Mesendoderm (in vitro differentiated cells): ENCODE measurements around the gene ADCY3.

ENCODE experiments used
- DNase-seq: peaks from one replicate; pipeline ENCODE4 v3.0.0; 2013
- H2AK5ac ChIP-seq: 2 replicates; pipeline ENCODE4 v1.6.1; 2013; ENCODE audit warnings: low read length, inconsistent platforms
- H2BK120ac ChIP-seq: 2 replicates; pipeline ENCODE4 v1.6.1; 2013; ENCODE audit warnings: low read depth, mild to moderate bottlenecking, low read length, moderate library complexity, mixed read lengths
- H2BK15ac ChIP-seq: replicated peaks from 2 replicates; pipeline ENCODE4 v1.6.1; 2013; ENCODE audit warnings: low read depth, mild to moderate bottlenecking, moderate library complexity
- H2BK5ac ChIP-seq: 2 replicates; pipeline ENCODE4 v1.6.1; 2013; ENCODE audit warnings: low read length, inconsistent platforms
- H3K18ac ChIP-seq: 2 replicates; pipeline ENCODE4 v1.6.1; 2013; ENCODE audit warnings: mild to moderate bottlenecking, low read length, mixed read lengths
- H3K23ac ChIP-seq: one replicate; pipeline ENCODE4 v1.6.1; 2013; ENCODE audit warnings: low read length
- H3K27ac ChIP-seq: 2 replicates; pipeline ENCODE4 v1.5.1; 2013; ENCODE audit warnings: low read depth, mild to moderate bottlenecking, inconsistent platforms, low read length, moderate library complexity
- H3K27me3 ChIP-seq: 2 replicates; pipeline ENCODE4 v1.6.1; 2013; ENCODE audit warnings: low read length, control low read depth, mild to moderate bottlenecking, inconsistent platforms; ENCODE audit not compliant: insufficient read depth, poor library complexity
- H3K36me3 ChIP-seq: 2 replicates; pipeline ENCODE4 v1.6.1; 2013; ENCODE audit warnings: low read length, inconsistent platforms; ENCODE audit not compliant: control insufficient read depth, insufficient read depth
- H3K4ac ChIP-seq: one replicate; pipeline ENCODE4 v1.6.1; 2013; ENCODE audit warnings: low read depth, mild to moderate bottlenecking, low read length, moderate library complexity
- H3K4me1 ChIP-seq: 2 replicates; pipeline ENCODE4 v1.6.1; 2013; ENCODE audit warnings: low read depth, low read length, inconsistent platforms; ENCODE audit not compliant: control insufficient read depth
- H3K4me2 ChIP-seq: 2 replicates; pipeline ENCODE4 v1.6.1; 2013; ENCODE audit warnings: low read length
- H3K4me3 ChIP-seq: 2 replicates; pipeline ENCODE4 v1.5.1; 2013; ENCODE audit warnings: mild to moderate bottlenecking, low read length
- H3K56ac ChIP-seq: one replicate; pipeline ENCODE4 v1.6.1; 2013; ENCODE audit warnings: low read length
- H3K79me1 ChIP-seq: 2 replicates; pipeline ENCODE4 v1.6.1; 2013; ENCODE audit warnings: low read length, inconsistent platforms
- H3K79me2 ChIP-seq: 2 replicates; pipeline ENCODE4 v1.6.1; 2013; ENCODE audit warnings: mild to moderate bottlenecking, low read length; ENCODE audit not compliant: control insufficient read depth, insufficient read depth
- H3K9ac ChIP-seq: 2 replicates; pipeline ENCODE4 v1.6.1; 2013; ENCODE audit warnings: low read length, inconsistent platforms
- H4K5ac ChIP-seq: one replicate; pipeline ENCODE4 v1.6.1; 2013; ENCODE audit warnings: low read length
- H4K8ac ChIP-seq: one replicate; pipeline ENCODE4 v1.6.1; 2013; ENCODE audit warnings: low read depth, mild to moderate bottlenecking, control low read depth, low read length, moderate library complexity
- WGBS: extraction: QIAGEN DNeasy Blood & Tissue Kit; methylation state at CpG from one replicate; pipeline ENCODE4 v1.1.7; 2013; ENCODE audit warnings: low lambda C conversion rate, missing lambda C conversion rate; ENCODE audit not compliant: insufficient coverage; ENCODE audit errors: extremely low coverage; 5-methylcytosine and 5-hydroxymethylcytosine counted together

The ADCY3 gene

DNA sequence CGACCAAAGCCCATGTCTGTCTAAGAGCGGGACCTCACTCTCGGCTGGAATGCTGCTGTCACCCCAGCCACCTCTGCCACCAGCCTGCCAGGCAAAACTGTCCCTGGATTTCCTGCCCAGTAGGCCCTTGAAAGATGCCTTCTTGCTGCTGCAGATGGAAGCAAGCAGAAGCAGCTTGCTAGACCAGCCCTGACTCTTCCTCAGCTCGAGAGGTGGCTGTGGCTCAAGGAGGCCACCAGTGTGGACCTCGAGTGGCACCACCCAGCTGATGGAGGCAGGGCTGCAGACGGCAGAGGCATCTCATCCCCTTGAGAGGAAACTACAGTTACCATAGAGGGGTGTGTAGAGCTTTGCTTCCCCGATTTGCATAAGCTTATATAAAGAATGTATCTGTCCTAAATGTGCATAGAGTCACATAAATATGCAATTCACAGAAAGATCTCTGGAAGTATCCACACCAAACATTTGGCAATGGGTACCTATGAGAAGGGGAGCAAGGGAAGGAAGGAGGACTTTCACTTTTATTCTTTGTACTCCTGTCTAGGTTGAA lies 20.6 kb downstream of the ADCY3 start:
- Histone ChIP-seq H3K4ac (no peak overlapping the region), H3K18ac (no peak overlapping the region), H3K79me1 (peaks cover 1% of the 10 kb centered on the region), H4K5ac (no peak overlapping the region), H2BK15ac (no peak overlapping the region), H4K8ac (no peak overlapping the region), H3K9ac (no peak overlapping the region), H3K4me2 (no peak overlapping the region), H3K56ac (no peak overlapping the region), H2AK5ac (no peak overlapping the region), H2BK120ac (no peak overlapping the region), H3K4me3 (no peak overlapping the region), H3K36me3 (peaks cover 4% of the 10 kb centered on the region), H3K4me1 (no peaks in the 10 kb centered on the region), H3K79me2 (no peaks in the 10 kb centered on the region), H3K27me3 (no peaks in the 10 kb centered on the region), H3K27ac (no peak overlapping the region), H3K23ac (no peak overlapping the region), H2BK5ac (no peak overlapping the region)
- WGBS = no CpG with 5 or more reads among the region's 7 CpGs
- no peak for DNase-seq

DNA sequence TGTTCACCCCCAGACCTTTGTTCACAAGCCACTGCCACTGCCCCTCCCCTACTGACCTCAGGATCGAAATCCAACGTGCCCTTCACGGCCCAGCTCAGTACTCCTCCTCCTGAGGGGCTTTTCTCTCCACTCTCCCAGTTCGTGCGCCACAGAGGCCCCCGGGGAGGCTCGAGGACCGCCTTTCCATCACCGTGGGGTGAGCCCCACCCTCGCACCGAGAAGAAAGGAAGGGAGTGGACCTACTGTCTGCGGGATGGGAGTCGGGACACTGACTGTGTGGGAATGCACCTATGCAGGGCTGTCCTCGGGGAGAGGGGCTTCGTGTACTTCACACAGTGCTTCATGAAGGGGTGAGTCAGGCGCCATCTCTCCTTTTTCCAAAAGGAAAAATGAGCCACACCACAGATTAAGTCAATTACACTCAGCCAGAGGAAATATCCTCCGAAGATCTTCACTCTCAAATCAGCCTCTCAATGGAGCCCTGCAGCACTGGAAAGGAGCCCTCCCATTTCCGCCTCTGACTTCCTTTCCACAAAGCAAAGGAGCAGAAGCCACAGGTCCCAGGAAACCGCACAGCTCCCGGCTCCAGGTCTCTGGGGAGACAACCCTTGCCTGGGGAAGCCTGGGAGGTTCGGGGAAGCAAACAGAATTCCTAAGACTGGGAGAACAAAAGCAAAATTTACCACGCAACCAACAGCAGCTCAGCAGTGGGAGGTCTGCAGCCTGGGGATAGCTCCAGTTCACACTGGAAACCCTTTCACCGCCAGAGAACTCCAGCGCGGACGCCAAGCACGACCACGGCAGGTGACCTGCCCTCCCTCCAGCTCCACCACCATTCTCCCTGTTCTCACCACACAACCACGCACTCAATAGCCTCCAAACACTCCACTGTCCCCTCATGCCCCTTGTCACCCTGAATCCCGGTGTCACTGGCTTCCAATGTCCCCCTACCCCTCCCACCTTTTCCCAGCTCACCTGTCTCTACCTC lies 21.6 kb downstream of the ADCY3 start:
- H3K36me3 ChIP-seq = peaks cover 4% of the 10 kb centered on the region
- no peak overlapping the region for H2BK120ac ChIP-seq
- H3K27ac ChIP-seq = no peak overlapping the region
- H2AK5ac ChIP-seq = no peak overlapping the region
- H3K79me2 ChIP-seq = no peaks in the 10 kb centered on the region
- H3K27me3 ChIP-seq = no peaks in the 10 kb centered on the region
- H3K4me1 ChIP-seq = no peaks in the 10 kb centered on the region
- H3K79me1 ChIP-seq = peaks cover 1% of the 10 kb centered on the region
- H4K8ac ChIP-seq = no peak overlapping the region
- H3K9ac ChIP-seq = no peak overlapping the region
- H2BK15ac ChIP-seq = no peak overlapping the region
- DNase-seq = no peak
- no peak overlapping the region for H3K4ac ChIP-seq
- H2BK5ac ChIP-seq = no peak overlapping the region
- H3K56ac ChIP-seq = no peak overlapping the region
- no peak overlapping the region for H3K4me3 ChIP-seq
- H4K5ac ChIP-seq = no peak overlapping the region
- H3K18ac ChIP-seq = no peak overlapping the region
- no peak overlapping the region for H3K4me2 ChIP-seq
- no peak overlapping the region for H3K23ac ChIP-seq
- no CpG with 5 or more reads among the region's 30 CpGs for WGBS

DNA sequence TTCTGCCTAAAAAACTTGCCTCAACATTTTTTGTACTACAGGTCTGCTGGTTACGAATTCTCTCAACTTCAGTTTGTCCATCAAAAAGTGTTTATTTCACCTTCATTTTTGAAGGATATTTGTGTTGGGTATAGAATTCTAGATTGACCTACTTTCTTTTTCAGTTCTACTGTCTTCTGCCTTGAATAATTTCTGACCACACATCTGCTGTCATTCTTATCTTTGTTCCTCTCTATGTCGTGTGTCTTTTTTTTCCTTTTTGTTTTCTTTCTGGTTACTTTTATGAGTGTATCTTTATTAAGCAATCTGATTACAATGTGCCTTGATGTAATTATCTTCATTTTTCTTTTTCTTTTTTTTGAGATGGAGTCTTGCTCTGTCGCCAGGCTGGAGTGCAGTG lies 25.3 kb downstream of the ADCY3 start:
- no peak overlapping the region for H3K4me3 ChIP-seq
- H3K36me3 ChIP-seq = peaks cover 2% of the 10 kb centered on the region
- H3K27ac ChIP-seq = no peak overlapping the region
- WGBS = no CpG with 5 or more reads among the region's 3 CpGs
- no peak overlapping the region for H3K4me2 ChIP-seq
- no peak overlapping the region for H2BK120ac ChIP-seq
- H3K79me2 ChIP-seq = no peaks in the 10 kb centered on the region
- H2BK15ac ChIP-seq = no peak overlapping the region
- H2BK5ac ChIP-seq = no peak overlapping the region
- H3K56ac ChIP-seq = no peak overlapping the region
- no peak overlapping the region for H4K5ac ChIP-seq
- H3K79me1 ChIP-seq = peaks cover 1% of the 10 kb centered on the region
- H3K27me3 ChIP-seq = no peaks in the 10 kb centered on the region
- H3K4me1 ChIP-seq = no peaks in the 10 kb centered on the region
- no peak overlapping the region for H3K4ac ChIP-seq
- DNase-seq = no peak
- H3K9ac ChIP-seq = no peak overlapping the region
- H3K23ac ChIP-seq = no peak overlapping the region
- no peak overlapping the region for H3K18ac ChIP-seq
- H2AK5ac ChIP-seq = no peak overlapping the region
- no peak overlapping the region for H4K8ac ChIP-seq

DNA sequence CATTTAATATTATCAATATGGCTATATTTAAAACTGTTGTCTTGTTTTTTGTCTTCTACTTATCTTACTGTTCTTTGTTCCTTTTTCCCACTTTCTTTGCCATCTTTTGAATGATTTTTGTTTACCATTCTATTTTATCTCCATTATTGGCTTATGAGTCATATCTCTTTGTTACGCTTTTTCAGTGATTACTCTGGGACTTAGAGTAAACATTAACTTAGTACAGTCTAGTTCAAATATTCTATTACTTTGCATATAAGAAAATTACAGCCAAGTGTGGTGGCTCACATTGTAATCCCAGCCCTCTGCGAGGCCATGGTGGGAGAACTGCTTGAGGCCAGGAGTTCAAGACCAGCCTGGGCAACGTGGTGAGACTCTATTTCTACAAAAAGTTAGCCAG lies 26.1 kb downstream of the ADCY3 start:
- Histone ChIP-seq H3K27ac (no peak overlapping the region), H3K4me1 (no peaks in the 10 kb centered on the region), H3K23ac (no peak overlapping the region), H3K4ac (no peak overlapping the region), H3K27me3 (no peaks in the 10 kb centered on the region), H2AK5ac (no peak overlapping the region), H2BK120ac (no peak overlapping the region), H3K18ac (no peak overlapping the region), H3K79me1 (peaks cover 1% of the 10 kb centered on the region), H3K56ac (no peak overlapping the region), H2BK5ac (no peak overlapping the region), H3K79me2 (no peaks in the 10 kb centered on the region), H3K36me3 (peaks cover 2% of the 10 kb centered on the region), H3K4me2 (no peak overlapping the region), H4K8ac (no peak overlapping the region), H4K5ac (no peak overlapping the region), H3K9ac (no peak overlapping the region), H3K4me3 (no peak overlapping the region), H2BK15ac (no peak overlapping the region)
- DNase-seq = no peak
- WGBS = no CpG with 5 or more reads among the region's 3 CpGs

DNA sequence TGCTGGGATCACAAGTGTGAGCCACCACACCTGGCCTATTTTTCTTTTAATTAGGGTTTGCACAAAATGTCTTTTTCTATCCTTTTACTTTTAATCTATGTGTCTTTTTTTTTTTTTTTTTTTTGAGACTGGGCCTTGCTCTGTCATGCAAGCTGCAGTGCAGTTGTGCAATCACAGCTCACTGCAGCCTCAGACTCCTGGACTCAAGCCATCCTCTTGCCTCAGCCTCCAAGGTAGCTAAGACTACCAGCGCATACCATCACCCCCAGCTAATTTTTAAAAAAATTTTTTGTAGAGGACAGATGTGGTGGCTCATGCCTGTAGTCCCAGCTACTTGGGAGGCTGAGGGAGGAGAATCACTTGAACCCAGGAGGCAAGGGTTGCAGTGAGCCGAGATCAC lies 27.1 kb downstream of the ADCY3 start:
- no peak overlapping the region for H3K23ac ChIP-seq
- no peak for DNase-seq
- H4K8ac ChIP-seq = no peak overlapping the region
- no peak overlapping the region for H3K4ac ChIP-seq
- no peak overlapping the region for H2BK120ac ChIP-seq
- no peak overlapping the region for H2BK15ac ChIP-seq
- H3K18ac ChIP-seq = no peak overlapping the region
- H3K27me3 ChIP-seq = no peaks in the 10 kb centered on the region
- no peaks in the 10 kb centered on the region for H3K79me2 ChIP-seq
- H3K56ac ChIP-seq = no peak overlapping the region
- H3K27ac ChIP-seq = no peak overlapping the region
- WGBS = no CpG with 5 or more reads among the region's 2 CpGs
- H3K4me2 ChIP-seq = no peak overlapping the region
- no peak overlapping the region for H3K4me3 ChIP-seq
- H2AK5ac ChIP-seq = no peak overlapping the region
- peaks cover 2% of the 10 kb centered on the region for H3K36me3 ChIP-seq
- H3K9ac ChIP-seq = no peak overlapping the region
- H2BK5ac ChIP-seq = no peak overlapping the region
- H4K5ac ChIP-seq = no peak overlapping the region
- no peaks in the 10 kb centered on the region for H3K4me1 ChIP-seq
- H3K79me1 ChIP-seq = no peaks in the 10 kb centered on the region
